Adrenal gland (tissue), 5 donors: ENCODE measurements around the gene HEBP1.

Source experiments
- CTCF ChIP-seq, 6 experiments: fragments of 450-650 bp in 4 of 6; fragments of 200-600 bp in 2 of 6; sonication (generic) in 1 of 6; IDR thresholded peaks; 1 replicate in 5 of 6; 2 replicates in 1 of 6; pipeline versions ENCODE4 v1.5.1 to v1.8.0; 2016 to 2021; ENCODE audit warnings: antibody characterized with exemption in 6 of 6, mild to moderate bottlenecking in 2 of 6, moderate library complexity in 1 of 6
- POLR2A ChIP-seq, 2 donors: fragments of 450-650 bp; IDR thresholded peaks; one replicate each; pipeline ENCODE4 v1.6.1; 2017; ENCODE audit warnings: antibody characterized with exemption in 2 of 2, mild to moderate bottlenecking in 2 of 2, moderate library complexity in 1 of 2
- donor health status: DM: no; HTN: no; CAD: no.

GRCh38 chr12:12946686-12947355 is 53.2 kb downstream of the HEBP1 start:
- no peak for TF ChIP-seq POLR2A (IDR thresholded peaks at IDR 0.05)
- no peak for TF ChIP-seq CTCF (IDR thresholded peaks at IDR 0.05)
